Stimulated activated CD8-positive, alpha-beta memory T cell treated with anti-CD3 and anti-CD28 coated beads, Interleukin-7, amount 100 ng/mL, for 48 hours (primary cell): ENCODE results near the gene ARHGEF40.

Experiments used
- DNase-seq, 2 donors: peaks; one replicate each; pipeline ENCODE4 v3.0.0-alpha.2; 2020; ENCODE audit warnings: low read depth in 1 of 2; ENCODE audit errors: extremely low read depth in 1 of 2

The ARHGEF40 gene

GRCh38 chr14:21078726-21079125 lies 8.6 kb downstream of the ARHGEF40 start:
- no peak for DNase-seq

- DNase-seq: no peak
These were observed 11.5 kb downstream of the ARHGEF40 start for GRCh38 chr14:21081521-21082142.

GRCh38 chr14:21083565-21084325 lies 13.6 kb downstream of the ARHGEF40 start:
- DNase-seq: no peak

GRCh38 chr14:21084396-21084795 lies 14.3 kb downstream of the ARHGEF40 start:
- no peak for DNase-seq

GRCh38 chr14:21084998-21085853 lies 15.1 kb downstream of the ARHGEF40 start:
- no peak for DNase-seq

GRCh38 chr14:21086908-21087293 lies 16.8 kb downstream of the ARHGEF40 start:
- DNase-seq: no peak

GRCh38 chr14:21087294-21088091 lies 17.4 kb downstream of the ARHGEF40 start:
- no peak for DNase-seq

- no peak for DNase-seq
These were observed 18.6 kb downstream of the ARHGEF40 start for GRCh38 chr14:21088687-21089086.

- no peak for DNase-seq
These were observed 19.2 kb downstream of the ARHGEF40 start for GRCh38 chr14:21089271-21089670.

- DNase-seq: no peak
These were observed 19.7 kb downstream of the ARHGEF40 start for GRCh38 chr14:21089877-21090193.

- DNase-seq: no peak
These were observed 20.3 kb downstream of the ARHGEF40 start for GRCh38 chr14:21090194-21090939.

GRCh38 chr14:21090940-21091663 lies 21.0 kb downstream of the ARHGEF40 start:
- DNase-seq: no peak

GRCh38 chr14:21091821-21092272 lies 21.7 kb downstream of the ARHGEF40 start:
- no peak for DNase-seq

GRCh38 chr14:21092273-21093011 lies 22.3 kb downstream of the ARHGEF40 start:
- peak; percentile 68 to 75 for DNase-seq

- DNase-seq: no peak
These were observed 22.9 kb downstream of the ARHGEF40 start for GRCh38 chr14:21093018-21093417.

- no peak for DNase-seq
These were observed 23.9 kb downstream of the ARHGEF40 start for GRCh38 chr14:21093769-21094681.

- DNase-seq: no peak
These were observed 25.5 kb downstream of the ARHGEF40 start for GRCh38 chr14:21095430-21096205.
